Activated CD4-positive, alpha-beta T cell treated with anti-CD3 and anti-CD28 coated beads for 36 hours (primary cell): ENCODE data around the gene NUDT4. TPM values are rescaled to one million over a fixed set of nuclear protein-coding genes. Genes with fewer than 3 reads are reported as not detected.
"Not testable (repeated sequence)": the region's sequence is repeated elsewhere in the genome, so short reads cannot be mapped to it uniquely, and the experiment has no call there.

Experiments used
- ATAC-seq: fragments of 200-7000 bp; cut with Tn5 transposase; one replicate; pipeline ENCODE4 v1.10.0; 2021; ENCODE audit warnings: mild to moderate bottlenecking, moderate library complexity
- CTCF ChIA-PET: fragments of 350-600 bp; sonication (Branson Sonifier 250); formaldehyde crosslinking; loops from one replicate; lab custom pipeline; 2021; ENCODE audit warnings: antibody characterized with exemption; lab: Charles Lee
- POLR2A ChIA-PET: fragments of 350-600 bp; sonication (Branson Sonifier 250); formaldehyde crosslinking; loops from one replicate; lab custom pipeline; 2021; ENCODE audit warnings: antibody characterized with exemption, inconsistent platforms; lab: Charles Lee
- DNase-seq: peaks from one replicate; pipeline ENCODE4 v3.0.0-alpha.2; 2020
- H3K27ac Mint-ChIP-seq: one replicate; pipeline ENCODE4 v1.8.0; 2021; ENCODE audit warnings: mixed read lengths
- H3K27me3 Mint-ChIP-seq: one replicate; pipeline ENCODE4 v1.8.0; 2021; ENCODE audit warnings: mixed read lengths
- H3K36me3 Mint-ChIP-seq: one replicate; pipeline ENCODE4 v1.8.0; 2021; ENCODE audit warnings: low read depth, mixed read lengths
- H3K4me1 Mint-ChIP-seq: one replicate; pipeline ENCODE4 v1.8.0; 2021; ENCODE audit warnings: mixed read lengths
- H3K4me3 Mint-ChIP-seq: one replicate; pipeline ENCODE4 v1.8.0; 2021; ENCODE audit warnings: mild to moderate bottlenecking, moderate library complexity, mixed read lengths
- H3K9me3 Mint-ChIP-seq: one replicate; pipeline ENCODE4 v1.8.0; 2021; ENCODE audit warnings: low read depth, mixed read lengths
- intact Hi-C, 2 experiments: fragments of 100-400 bp; cut with DNase I in 1 of 2; cut with micrococcal nuclease in 1 of 2; formaldehyde crosslinking; loops; one replicate each; pipeline versions ENCODE4 v1.14.2 to v1.15.1; 2022 to 2024; cut with DNase I, micrococcal nuclease
- total RNA-seq, 2 experiments: library from RNA; stranded (reverse); gene quantifications; one replicate each; pipeline ENCODE4 v1.2.3, GENCODE V29; 2021

Gene NUDT4
- total RNA-seq, 2 experiments from 2014 or later = 47.5 to 58.7 TPM

GRCh38 chr12:93412396-93412795 is 34.7 kb downstream of the NUDT4 start:
- ATAC-seq, POLR2A ChIA-PET, H3K27me3 Mint-ChIP-seq, H3K4me3 Mint-ChIP-seq, DNase-seq, H3K27ac Mint-ChIP-seq, H3K9me3 Mint-ChIP-seq: not testable (repeated sequence)
- Mint-ChIP-seq H3K4me1 (peaks cover 83% of the 10 kb centered on the region), H3K36me3 (peaks cover 51% of the 10 kb centered on the region)
- CTCF ChIA-PET = interaction anchor here (0.6 to 1.1 kb wide), 4 partner anchors 14 to 629 kb away, joined by 3 to 4 read pairs (median 3); no protein-coding TSS in a partner anchor
- intact Hi-C loops = loop anchor here in 1 of 2 experiments (10.0 kb wide), 1 partner anchor 808 kb away; no protein-coding TSS in a partner anchor

GRCh38 chr12:93413064-93413463 is 35.3 kb downstream of the NUDT4 start:
- H3K4me3 Mint-ChIP-seq = no peak overlapping the region
- H3K9me3 Mint-ChIP-seq = no peaks in the 10 kb centered on the region
- peak overlapping the region; percentile 3 for H3K27ac Mint-ChIP-seq
- ChIA-PET POLR2A (interaction anchor here (1.6 kb wide), 1 partner anchor 22 kb away, joined by 3 read pairs; no protein-coding TSS in a partner anchor), CTCF (interaction anchor here (0.6 to 2.0 kb wide), 5 partner anchors 26 to 629 kb away, joined by 3 to 6 read pairs (median 3); no protein-coding TSS in a partner anchor)
- peaks cover 81% of the 10 kb centered on the region for H3K4me1 Mint-ChIP-seq
- intact Hi-C loops = loop anchor here in 1 of 2 experiments (10.0 kb wide), 1 partner anchor 808 kb away; no protein-coding TSS in a partner anchor
- H3K27me3 Mint-ChIP-seq = no peaks in the 10 kb centered on the region
- ATAC-seq (no peak), DNase-seq (no peak)
- peaks cover 46% of the 10 kb centered on the region for H3K36me3 Mint-ChIP-seq

- H3K27ac Mint-ChIP-seq = peak overlapping the region; percentile 83
- DNase-seq (no peak), ATAC-seq (peak; percentile 51)
- H3K4me3 Mint-ChIP-seq = peak overlapping the region; percentile 29
- H3K27me3 Mint-ChIP-seq = no peaks in the 10 kb centered on the region
- CTCF ChIA-PET = interaction anchor here (0.9 to 1.8 kb wide), 6 partner anchors 11 to 52 kb away, joined by 3 to 6 read pairs (median 4); partner anchors contain the start of gene MRPL42
- POLR2A ChIA-PET = interaction anchor here (0.6 kb wide), 1 partner anchor 30 kb away, joined by 8 read pairs; no protein-coding TSS in a partner anchor
- H3K36me3 Mint-ChIP-seq = peaks cover 25% of the 10 kb centered on the region
- H3K9me3 Mint-ChIP-seq = no peaks in the 10 kb centered on the region
- H3K4me1 Mint-ChIP-seq = peaks cover 84% of the 10 kb centered on the region
- intact Hi-C loops = loop anchor here (1.0 to 10.0 kb wide), 9 partner anchors 13 to 811 kb away; no protein-coding TSS in a partner anchor
These were observed 38.2 kb downstream of the NUDT4 start for GRCh38 chr12:93415723-93416464.

GRCh38 chr12:93417967-93418480 is 40.3 kb downstream of the NUDT4 start:
- no peaks in the 10 kb centered on the region for H3K9me3 Mint-ChIP-seq
- no peak for ATAC-seq
- H3K27me3 Mint-ChIP-seq = no peaks in the 10 kb centered on the region
- H3K36me3 Mint-ChIP-seq = peaks cover 17% of the 10 kb centered on the region
- no peak overlapping the region for H3K27ac Mint-ChIP-seq
- H3K4me3 Mint-ChIP-seq = no peak overlapping the region
- ChIA-PET POLR2A (no interaction called here), CTCF (interaction anchor here (0.6 to 3.5 kb wide), 7 partner anchors 10 to 1055 kb away, joined by 3 to 41 read pairs (median 4); no protein-coding TSS in a partner anchor)
- H3K4me1 Mint-ChIP-seq = peaks cover 89% of the 10 kb centered on the region
- DNase-seq = no peak
- intact Hi-C loops = loop anchor here (2.0 to 10.0 kb wide), 6 partner anchors 15 to 813 kb away; no protein-coding TSS in a partner anchor

GRCh38 chr12:93419388-93420034 is 41.8 kb downstream of the NUDT4 start:
- ChIA-PET CTCF (interaction anchor here (0.7 to 4.3 kb wide), 51 partner anchors 9 to 683 kb away, joined by 3 to 61 read pairs (median 4); partner anchors contain the start of genes EEA1 and MRPL42), POLR2A (interaction anchor here (0.6 to 1.4 kb wide), 6 partner anchors 15 to 1654 kb away, joined by 3 to 12 read pairs (median 4); partner anchors contain the start of gene NR2C1)
- intact Hi-C loops = loop anchor here (1.0 to 10.0 kb wide), 9 partner anchors 17 to 815 kb away; partner anchors contain the start of gene EEA1 (in 1 of the 2)
- DNase-seq = no peak
- Mint-ChIP-seq H3K27ac (peak overlapping the region; percentile 44), H3K4me3 (no peak overlapping the region), H3K36me3 (peaks cover 9% of the 10 kb centered on the region), H3K4me1 (peaks cover 90% of the 10 kb centered on the region), H3K9me3 (no peaks in the 10 kb centered on the region), H3K27me3 (no peaks in the 10 kb centered on the region)
- peak; percentile 31 for ATAC-seq

GRCh38 chr12:93422050-93422449 is 44.3 kb downstream of the NUDT4 start:
- Mint-ChIP-seq H3K9me3 (no peaks in the 10 kb centered on the region), H3K27ac (peak overlapping the region; percentile 53), H3K36me3 (peaks cover 5% of the 10 kb centered on the region), H3K4me3 (no peak overlapping the region), H3K27me3 (no peaks in the 10 kb centered on the region), H3K4me1 (peaks cover 91% of the 10 kb centered on the region)
- ChIA-PET CTCF (interaction anchor here (1.0 to 4.3 kb wide), 7 partner anchors 12 to 434 kb away, joined by 3 to 61 read pairs (median 4); no protein-coding TSS in a partner anchor), POLR2A (interaction anchor here (0.6 kb wide), 2 partner anchors 492 to 550 kb away, joined by 3 to 4 read pairs; no protein-coding TSS in a partner anchor)
- no peak for DNase-seq
- ATAC-seq = no peak
- intact Hi-C loops = loop anchor here in 1 of 2 experiments (5.0 kb wide), 1 partner anchor 315 kb away; no protein-coding TSS in a partner anchor

GRCh38 chr12:93425736-93426411 is 48.1 kb downstream of the NUDT4 start:
- H3K27ac Mint-ChIP-seq = peak overlapping the region; percentile 43
- H3K4me1 Mint-ChIP-seq = peaks cover 89% of the 10 kb centered on the region
- POLR2A ChIA-PET = interaction anchor here (0.5 to 0.6 kb wide), 3 partner anchors 19 to 596 kb away, joined by 3 to 6 read pairs (median 4); no protein-coding TSS in a partner anchor
- no peaks in the 10 kb centered on the region for H3K27me3 Mint-ChIP-seq
- CTCF ChIA-PET = interaction anchor here (0.5 to 1.6 kb wide), 6 partner anchors 11 to 438 kb away, joined by 3 to 6 read pairs (median 3); no protein-coding TSS in a partner anchor
- peaks cover 10% of the 10 kb centered on the region for H3K36me3 Mint-ChIP-seq
- no peak for DNase-seq
- intact Hi-C loops = no loop called here
- H3K9me3 Mint-ChIP-seq = no peaks in the 10 kb centered on the region
- H3K4me3 Mint-ChIP-seq = peak overlapping the region; percentile 9
- ATAC-seq = no peak

- Mint-ChIP-seq H3K4me1 (peaks cover 88% of the 10 kb centered on the region), H3K9me3 (no peaks in the 10 kb centered on the region), H3K4me3 (peak overlapping the region; percentile 9), H3K36me3 (peaks cover 10% of the 10 kb centered on the region), H3K27ac (peak overlapping the region; percentile 43), H3K27me3 (no peaks in the 10 kb centered on the region)
- ChIA-PET CTCF (interaction anchor here (0.7 to 1.6 kb wide), 5 partner anchors 11 to 439 kb away, joined by 3 to 6 read pairs (median 3); no protein-coding TSS in a partner anchor), POLR2A (interaction anchor here (0.6 kb wide), 1 partner anchor 19 kb away, joined by 3 read pairs; no protein-coding TSS in a partner anchor)
- ATAC-seq (peak; percentile 60), DNase-seq (no peak)
- intact Hi-C loops = no loop called here
These were observed 48.7 kb downstream of the NUDT4 start for GRCh38 chr12:93426412-93426805.

- no peaks in the 10 kb centered on the region for H3K9me3 Mint-ChIP-seq
- ChIA-PET POLR2A (interaction anchor here (0.6 to 1.1 kb wide), 3 partner anchors 9 to 37 kb away, joined by 3 read pairs; no protein-coding TSS in a partner anchor), CTCF (interaction anchor here (0.8 to 1.1 kb wide), 3 partner anchors 8 to 75 kb away, joined by 3 to 5 read pairs (median 4); no protein-coding TSS in a partner anchor)
- H3K27me3 Mint-ChIP-seq = no peaks in the 10 kb centered on the region
- H3K4me3 Mint-ChIP-seq = no peak overlapping the region
- ATAC-seq (no peak), DNase-seq (no peak)
- intact Hi-C loops = loop anchor here in 1 of 2 experiments (1.0 kb wide), 1 partner anchor 8 kb away; no protein-coding TSS in a partner anchor
- peak overlapping the region; percentile 19 for H3K27ac Mint-ChIP-seq
- H3K36me3 Mint-ChIP-seq = peaks cover 13% of the 10 kb centered on the region
- H3K4me1 Mint-ChIP-seq = peaks cover 82% of the 10 kb centered on the region
These were observed 50.2 kb downstream of the NUDT4 start for GRCh38 chr12:93427779-93428564.
